GM19023 (cell line): ENCODE data around the gene CRISP2.
"Not testable (repeated sequence)": the region's sequence is repeated elsewhere in the genome, so short reads cannot be mapped to it uniquely, and the experiment has no call there.

ENCODE experiments used
- ATAC-seq: cut with Tn5 transposase; IDR thresholded peaks from one replicate; pipeline ENCODE4 v1.9.1; 2021; ENCODE audit warnings: mild to moderate bottlenecking, moderate library complexity; ENCODE audit not compliant: unreplicated experiment

The CRISP2 gene

GRCh38 chr6:49713346-49713745, at the start of gene CRISP2:
Gene CRISP2 (minus strand): TSS chr6:49713543. CDS start chr6:49709196, 4,347 bp downstream.
- no peak for ATAC-seq

- no peak for ATAC-seq
Measured at GRCh38 chr6:49744259-49744658, 30.9 kb upstream of the CRISP2 start, which contains the start of gene CRISP3. Gene CRISP3 (minus strand): TSS chr6:49744388. CDS start chr6:49744367, 21 bp downstream.

GRCh38 chr6:49743429-49743828, 30.1 kb upstream of the CRISP2 start:
- no peak for ATAC-seq

- ATAC-seq: no peak
Measured at GRCh38 chr6:49739423-49739822, 26.1 kb upstream of the CRISP2 start.

- no peak for ATAC-seq
Measured at GRCh38 chr6:49736017-49736508, 22.7 kb upstream of the CRISP2 start.

GRCh38 chr6:49733680-49734079, 20.3 kb upstream of the CRISP2 start:
- no peak for ATAC-seq

GRCh38 chr6:49732781-49733180, 19.4 kb upstream of the CRISP2 start:
- ATAC-seq: no peak

- no peak for ATAC-seq
Measured at GRCh38 chr6:49730251-49730650, 16.9 kb upstream of the CRISP2 start.

GRCh38 chr6:49723917-49724316, 10.6 kb upstream of the CRISP2 start:
- ATAC-seq: not testable (repeated sequence)

GRCh38 chr6:49721297-49721696, 8.0 kb upstream of the CRISP2 start:
- ATAC-seq: no peak

GRCh38 chr6:49720372-49720771, 7.0 kb upstream of the CRISP2 start:
- no peak for ATAC-seq

- ATAC-seq: no peak
Measured at GRCh38 chr6:49698478-49698877, 14.9 kb downstream of the CRISP2 start.

- ATAC-seq: no peak
Measured at GRCh38 chr6:49693512-49693911, 19.8 kb downstream of the CRISP2 start.

GRCh38 chr6:49692534-49692933, 20.8 kb downstream of the CRISP2 start:
- ATAC-seq: no peak

GRCh38 chr6:49676671-49677281, 36.6 kb downstream of the CRISP2 start:
- ATAC-seq: no peak

- ATAC-seq: no peak
Measured at GRCh38 chr6:49675816-49676215, 37.5 kb downstream of the CRISP2 start.

- no peak for ATAC-seq
Measured at GRCh38 chr6:49668083-49668511, 45.2 kb downstream of the CRISP2 start.

GRCh38 chr6:49666930-49667757, 46.2 kb downstream of the CRISP2 start:
- no peak for ATAC-seq

- no peak for ATAC-seq
Measured at GRCh38 chr6:49666480-49666879, 46.9 kb downstream of the CRISP2 start.

GRCh38 chr6:49664817-49665216, 48.5 kb downstream of the CRISP2 start:
- no peak for ATAC-seq

GRCh38 chr6:49664054-49664453, 49.3 kb downstream of the CRISP2 start:
- not testable (repeated sequence) for ATAC-seq

- ATAC-seq: no peak
Measured at GRCh38 chr6:49662892-49663261, 50.5 kb downstream of the CRISP2 start.
